ENCODE results near the gene CALD1. TPM values are rescaled to one million over a fixed set of nuclear protein-coding genes. Genes with fewer than 3 reads are reported as not detected.
A peak's percentile ranks its signal among the peaks of the same experiment; 100 is the strongest.

Gene CALD1, protein sequence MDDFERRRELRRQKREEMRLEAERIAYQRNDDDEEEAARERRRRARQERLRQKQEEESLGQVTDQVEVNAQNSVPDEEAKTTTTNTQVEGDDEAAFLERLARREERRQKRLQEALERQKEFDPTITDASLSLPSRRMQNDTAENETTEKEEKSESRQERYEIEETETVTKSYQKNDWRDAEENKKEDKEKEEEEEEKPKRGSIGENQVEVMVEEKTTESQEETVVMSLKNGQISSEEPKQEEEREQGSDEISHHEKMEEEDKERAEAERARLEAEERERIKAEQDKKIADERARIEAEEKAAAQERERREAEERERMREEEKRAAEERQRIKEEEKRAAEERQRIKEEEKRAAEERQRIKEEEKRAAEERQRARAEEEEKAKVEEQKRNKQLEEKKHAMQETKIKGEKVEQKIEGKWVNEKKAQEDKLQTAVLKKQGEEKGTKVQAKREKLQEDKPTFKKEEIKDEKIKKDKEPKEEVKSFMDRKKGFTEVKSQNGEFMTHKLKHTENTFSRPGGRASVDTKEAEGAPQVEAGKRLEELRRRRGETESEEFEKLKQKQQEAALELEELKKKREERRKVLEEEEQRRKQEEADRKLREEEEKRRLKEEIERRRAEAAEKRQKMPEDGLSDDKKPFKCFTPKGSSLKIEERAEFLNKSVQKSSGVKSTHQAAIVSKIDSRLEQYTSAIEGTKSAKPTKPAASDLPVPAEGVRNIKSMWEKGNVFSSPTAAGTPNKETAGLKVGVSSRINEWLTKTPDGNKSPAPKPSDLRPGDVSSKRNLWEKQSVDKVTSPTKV
- total RNA-seq (2014; rRNA removed; shearing (Covaris generic)) = 0.10 TPM in 1 of 2 replicates, not detected in the other

- peak; percentile 26 for DNase-seq (ENCODE audit: low spot score)
Observed at GRCh38 chr7:134778941-134779740, at the start of gene CALD1. Gene CALD1 (plus strand): TSS chr7:134779634. CDS start chr7:134867734, 88,100 bp downstream.

DNA sequence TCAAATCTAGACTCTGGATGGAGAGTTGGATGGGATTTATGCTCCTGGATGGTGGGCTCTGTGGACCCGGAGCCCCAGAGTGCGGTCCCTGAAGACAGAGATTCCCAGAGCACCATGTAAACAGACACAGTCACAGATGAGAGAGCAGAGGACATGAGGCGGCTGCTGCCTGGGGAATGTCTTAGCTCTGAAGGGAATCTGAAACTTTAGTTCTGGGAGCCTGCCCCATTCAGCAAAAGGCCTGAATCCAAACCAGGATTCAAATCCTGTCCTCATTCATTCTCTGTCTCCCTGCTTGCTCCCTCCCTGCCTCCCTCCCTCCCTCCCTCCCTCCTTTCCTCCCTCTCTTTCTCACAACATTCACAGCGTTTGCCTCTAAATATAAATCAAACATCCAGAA is 49.5 kb upstream of the CALD1 start:
- no peak for DNase-seq (ENCODE audit: low spot score)

- no peak for DNase-seq (ENCODE audit: low spot score)
Observed at GRCh38 chr7:134730411-134730829, 49.0 kb upstream of the CALD1 start.

- no peak for DNase-seq (ENCODE audit: low spot score)
Observed at GRCh38 chr7:134731616-134732015, 47.8 kb upstream of the CALD1 start.

DNA sequence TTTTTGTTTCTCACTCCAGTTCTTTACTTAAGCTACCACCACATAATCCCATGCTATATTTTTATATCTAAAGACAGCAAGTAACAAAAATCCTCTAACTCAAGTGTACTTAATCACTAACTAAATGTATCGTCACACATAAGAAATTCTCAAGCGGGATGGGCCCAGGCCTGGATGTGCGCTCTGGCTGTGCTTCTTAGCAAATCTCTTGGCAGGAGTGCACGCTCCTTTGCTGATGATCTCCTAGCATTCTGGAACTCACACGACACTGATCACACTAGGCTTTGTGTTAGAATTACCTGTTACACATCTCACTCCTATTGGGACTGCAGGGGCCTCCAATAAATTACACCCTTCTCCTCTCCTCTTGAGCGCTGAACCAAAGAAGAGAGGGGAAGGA is 46.7 kb upstream of the CALD1 start:
- DNase-seq (ENCODE audit: low spot score) = no peak

DNA sequence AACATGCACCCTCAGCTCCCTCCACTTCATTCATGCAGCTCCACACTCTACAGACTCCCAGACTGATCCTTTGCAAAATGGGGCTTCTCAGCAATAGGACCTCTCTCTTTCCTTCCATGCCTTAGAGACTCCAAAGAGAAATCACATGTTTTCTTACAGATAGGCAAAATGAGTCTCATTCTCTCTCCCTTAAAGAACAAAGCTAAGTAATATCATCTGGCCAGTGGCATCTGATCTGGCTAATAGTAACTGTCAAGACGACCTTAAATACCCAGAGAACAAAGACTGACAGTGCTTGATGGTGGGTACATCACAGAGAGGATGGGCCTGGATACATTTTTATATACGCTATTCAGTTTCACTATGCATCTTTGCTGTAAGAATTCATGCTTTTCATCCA is 43.1 kb upstream of the CALD1 start:
- no peak for DNase-seq (ENCODE audit: low spot score)

- no peak for DNase-seq (ENCODE audit: low spot score)
Observed at GRCh38 chr7:134737566-134738345, 41.7 kb upstream of the CALD1 start.

DNA sequence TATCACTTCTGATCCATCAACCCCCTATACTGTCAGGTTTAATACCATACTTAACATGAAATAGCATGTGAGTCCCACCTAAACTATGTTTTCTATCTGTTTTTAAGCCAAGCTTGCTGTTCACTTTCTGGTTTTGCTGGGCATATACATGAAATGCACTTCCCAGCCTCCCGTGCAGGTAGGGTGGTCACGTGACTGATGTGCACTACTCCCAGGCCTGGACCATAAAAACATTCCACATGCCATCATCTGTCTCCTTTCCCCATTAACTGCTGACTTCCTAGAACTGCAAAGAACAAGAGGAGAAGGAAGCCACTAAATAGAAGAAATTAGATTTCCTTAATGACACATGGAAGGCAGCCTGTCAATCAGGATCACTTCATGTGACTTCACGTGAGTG is 40.1 kb upstream of the CALD1 start:
- DNase-seq (ENCODE audit: low spot score) = no peak

GRCh38 chr7:134740376-134740775 is 39.1 kb upstream of the CALD1 start:
- DNase-seq (ENCODE audit: low spot score) = no peak

DNA sequence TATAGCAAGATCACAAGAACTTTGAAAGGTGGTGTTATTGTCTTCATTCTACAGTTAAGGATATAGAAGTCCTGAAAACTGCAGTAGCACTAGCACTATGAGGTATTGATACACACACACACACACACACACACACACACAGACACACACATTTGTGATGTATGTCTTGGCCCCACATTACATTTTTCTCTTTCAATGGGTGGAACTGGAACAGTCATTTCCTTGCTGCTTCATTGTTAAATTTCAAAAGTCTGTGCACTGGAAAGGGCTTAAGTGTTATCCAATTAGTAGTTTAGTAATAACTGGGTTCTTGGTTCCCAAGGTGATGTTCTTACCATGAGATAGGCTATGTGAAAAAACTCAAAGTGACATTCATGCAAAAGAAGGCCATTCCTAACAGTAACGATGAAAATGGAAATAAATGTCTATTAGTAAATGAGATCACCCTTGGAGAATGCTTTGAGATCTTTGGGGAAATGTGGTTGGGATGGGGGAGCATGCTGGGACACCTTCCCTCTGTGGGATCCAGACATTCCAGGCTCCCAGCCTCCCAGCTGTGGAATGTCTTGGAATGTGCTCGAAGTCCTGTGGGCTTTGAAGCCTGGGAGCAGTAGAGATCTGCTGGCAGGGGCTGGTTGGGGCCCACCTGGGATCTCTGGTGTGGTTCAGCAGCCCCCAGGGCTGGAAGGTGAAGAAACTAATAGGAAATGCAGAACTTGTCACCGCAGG is 37.4 kb upstream of the CALD1 start:
- DNase-seq (ENCODE audit: low spot score) = no peak

DNA sequence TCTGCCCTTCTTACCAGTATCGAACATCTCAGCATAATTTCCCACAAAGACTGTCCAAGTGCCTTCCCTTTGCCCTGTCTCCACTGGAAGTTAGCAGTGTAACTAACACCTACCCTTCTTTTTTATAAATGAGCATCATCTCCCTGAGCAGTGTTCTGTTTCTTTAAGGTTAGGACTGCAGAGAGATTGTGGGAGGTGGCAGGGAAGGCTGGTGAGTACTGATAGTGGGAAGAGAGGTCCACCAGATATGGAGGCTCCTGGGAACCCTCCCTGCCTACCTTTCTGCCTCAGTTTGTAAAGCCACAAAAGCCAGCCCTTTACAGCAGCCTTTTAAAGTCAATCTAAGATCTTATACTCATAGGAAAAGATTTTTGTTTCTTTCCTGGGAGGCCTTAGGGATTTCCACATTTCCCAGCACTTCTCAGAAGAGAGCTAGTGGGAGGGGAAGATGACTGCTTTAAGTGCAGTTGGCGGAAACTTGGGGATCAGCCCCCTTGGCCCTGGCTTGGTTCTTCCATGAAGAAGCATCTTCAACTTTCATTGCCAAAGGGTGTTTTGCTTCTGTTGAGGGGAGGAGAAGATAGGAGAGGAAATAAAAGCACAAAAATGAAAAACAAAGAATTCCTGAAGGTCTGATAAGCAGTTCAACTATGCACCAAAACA is 36.6 kb upstream of the CALD1 start:
- no peak for DNase-seq (ENCODE audit: low spot score)

DNA sequence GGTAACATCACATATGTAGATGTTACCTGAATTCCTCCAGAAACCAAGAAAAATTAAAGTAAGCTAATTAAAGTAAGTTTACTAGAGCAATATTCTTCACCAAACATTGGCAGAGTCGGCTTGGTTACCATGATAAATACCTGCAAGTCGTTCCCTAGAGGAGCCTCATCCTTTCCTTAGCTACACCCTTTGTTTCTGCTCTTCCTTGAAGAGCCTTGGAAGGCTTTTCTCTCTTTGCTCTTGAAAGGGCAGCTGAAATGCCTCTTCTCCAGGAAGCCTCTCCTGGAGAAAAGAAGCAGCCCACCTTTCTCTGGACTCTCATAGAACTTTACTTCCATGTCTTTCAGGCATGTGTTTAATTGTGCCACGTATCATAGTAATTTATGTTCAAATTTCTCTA is 34.9 kb upstream of the CALD1 start:
- no peak for DNase-seq (ENCODE audit: low spot score)

DNA sequence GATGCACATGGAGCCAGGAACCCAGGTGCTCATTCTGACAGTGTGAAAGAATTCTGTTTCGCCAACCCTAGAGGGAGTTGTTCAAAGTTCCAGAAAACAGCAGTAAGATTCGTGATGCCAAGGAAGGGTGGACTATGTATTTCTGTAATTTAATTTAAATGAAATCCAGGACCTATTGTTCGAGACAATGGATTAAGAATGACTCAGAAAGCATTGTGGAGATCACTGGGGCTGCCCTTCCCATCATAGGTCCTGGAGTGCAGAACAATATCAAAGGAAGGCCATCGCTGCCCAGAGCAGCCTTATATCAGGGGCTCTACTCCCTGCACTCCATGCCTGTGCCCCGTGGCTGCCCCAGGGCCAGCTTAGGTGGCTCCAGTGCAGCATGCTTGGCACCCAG is 32.1 kb upstream of the CALD1 start:
- no peak for DNase-seq (ENCODE audit: low spot score)

DNA sequence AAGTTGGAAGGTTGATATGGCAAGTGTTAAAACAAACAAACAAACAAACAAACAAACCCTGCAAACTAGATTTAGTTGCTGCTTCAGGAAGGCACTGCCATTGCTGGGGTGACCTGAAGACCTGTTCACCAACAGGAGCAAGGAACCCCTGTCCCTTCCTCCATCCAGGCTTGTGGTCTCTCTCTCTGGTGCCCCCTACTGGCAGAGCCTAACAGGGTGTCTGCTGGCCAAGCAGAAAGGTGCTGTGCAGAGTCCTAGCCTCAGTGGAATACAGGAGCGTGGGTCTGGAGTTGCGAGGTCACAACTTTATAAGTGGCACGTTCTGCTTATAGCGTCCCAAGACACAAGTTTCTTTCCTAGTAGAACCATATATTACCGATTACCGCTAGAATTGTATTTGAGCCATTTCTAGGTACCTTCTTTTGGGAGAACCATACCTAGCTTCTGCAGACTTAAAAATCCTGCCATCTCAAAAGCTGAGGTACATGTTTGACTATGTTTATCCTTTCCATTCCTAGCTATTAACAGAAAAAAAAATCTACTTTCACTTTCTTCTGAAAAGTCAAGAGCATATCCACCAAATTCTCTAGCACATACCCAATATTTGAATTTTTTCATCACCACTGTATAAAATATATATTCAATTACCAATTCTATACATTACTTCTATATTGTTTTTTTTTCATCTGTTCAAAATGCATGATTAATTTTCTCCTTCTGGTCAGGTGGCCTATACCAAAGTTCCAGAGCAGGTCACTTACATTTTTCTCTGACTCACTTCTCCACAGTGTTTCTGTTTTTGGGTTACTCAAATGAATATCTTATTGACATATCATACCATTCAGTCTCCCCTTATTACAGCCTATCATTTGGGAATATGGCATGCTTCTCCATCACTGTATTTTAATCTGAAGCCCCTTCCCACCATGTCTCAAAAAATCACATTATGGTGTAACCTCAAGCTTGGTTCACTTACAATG is 29.1 kb upstream of the CALD1 start:
- peak; percentile 67 for DNase-seq (ENCODE audit: low spot score)

DNA sequence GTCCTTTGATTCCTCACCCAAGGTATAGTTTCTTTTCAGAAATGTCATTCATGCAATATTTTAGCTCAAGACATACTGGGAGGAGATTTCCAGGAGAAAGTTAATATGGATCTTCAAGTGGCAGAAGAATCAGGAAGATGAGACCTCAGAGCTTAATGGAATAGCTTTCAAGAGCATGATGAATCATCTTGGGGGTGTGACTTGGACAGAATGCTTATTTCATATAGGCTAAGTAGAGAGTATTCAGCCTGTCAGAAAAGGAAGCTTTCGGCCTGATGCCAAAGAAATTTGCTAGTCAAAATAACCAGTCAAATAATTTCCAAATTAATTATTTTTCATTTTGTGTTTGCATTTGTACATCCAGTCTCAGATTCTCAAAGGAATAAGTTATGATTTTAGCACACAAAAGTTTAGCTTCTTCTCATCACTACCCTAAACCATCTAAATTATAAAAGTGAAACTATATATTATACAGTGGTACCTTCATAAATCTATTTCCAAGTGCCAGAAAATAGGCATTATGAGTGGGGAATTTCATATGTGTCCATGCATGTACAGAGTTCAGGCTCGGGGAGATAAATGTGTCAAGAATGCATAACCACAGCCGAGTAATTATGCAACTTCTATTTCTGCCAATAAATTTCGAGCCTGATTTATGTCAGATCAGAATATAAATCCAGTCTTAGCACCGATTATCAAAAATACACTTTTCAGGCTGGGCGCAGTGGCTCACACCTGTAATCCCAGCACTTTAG is 27.3 kb upstream of the CALD1 start:
- no peak for DNase-seq (ENCODE audit: low spot score)

GRCh38 chr7:134755422-134756022 is 23.9 kb upstream of the CALD1 start:
- peak; percentile 15 for DNase-seq (ENCODE audit: low spot score)

DNA sequence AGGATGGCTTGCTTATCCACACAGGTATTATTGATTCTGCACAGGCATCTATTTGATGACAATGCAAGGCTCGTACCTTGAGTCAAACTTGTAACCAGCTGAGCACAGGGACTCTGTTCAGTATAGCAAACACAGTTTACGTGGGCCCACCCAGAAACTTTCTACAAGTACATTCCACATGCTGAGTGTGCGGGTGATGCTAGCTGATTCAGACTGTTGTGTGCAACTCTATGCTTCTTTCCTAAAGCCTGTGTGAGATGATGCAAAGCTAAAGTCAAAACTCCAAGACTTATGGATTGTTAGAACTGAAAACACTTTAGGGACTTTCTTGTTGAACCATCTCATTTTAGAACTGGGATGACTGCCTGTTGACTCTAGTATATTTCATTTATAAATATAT is 21.5 kb upstream of the CALD1 start:
- DNase-seq (ENCODE audit: low spot score) = no peak

DNA sequence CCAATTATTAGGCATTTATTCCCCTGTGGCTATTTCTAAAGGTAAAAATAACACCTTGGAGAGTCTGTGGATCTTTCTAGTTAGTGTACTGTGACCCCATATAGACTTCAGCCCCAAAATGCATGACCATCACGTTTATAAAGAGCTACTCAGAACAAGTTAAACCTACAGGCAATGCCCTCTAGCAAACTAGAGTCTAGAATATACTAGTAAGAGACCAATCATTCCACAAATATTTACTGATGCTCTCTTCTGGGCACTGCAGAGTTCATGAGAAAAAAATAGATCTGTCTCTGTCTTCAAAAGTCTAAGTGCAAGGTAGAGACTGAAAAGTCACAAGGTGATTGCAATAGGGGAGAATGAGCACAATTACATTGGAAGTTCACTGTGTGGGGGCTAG is 20.5 kb upstream of the CALD1 start:
- no peak for DNase-seq (ENCODE audit: low spot score)

Measured in HT-29 (cell line).